ENCODE data around the gene L3MBTL4.
A peak's percentile ranks its signal among the peaks of the same experiment; 100 is the strongest.
"Not testable (repeated sequence)": the region's sequence is repeated elsewhere in the genome, so short reads cannot be mapped to it uniquely, and the experiment has no call there.

The L3MBTL4 gene

GRCh38 chr18:6249170-6249569 is 165.5 kb downstream of the L3MBTL4 start:
- DNase-seq, result peak in 1 of 5 experiments; percentile 31

DNA sequence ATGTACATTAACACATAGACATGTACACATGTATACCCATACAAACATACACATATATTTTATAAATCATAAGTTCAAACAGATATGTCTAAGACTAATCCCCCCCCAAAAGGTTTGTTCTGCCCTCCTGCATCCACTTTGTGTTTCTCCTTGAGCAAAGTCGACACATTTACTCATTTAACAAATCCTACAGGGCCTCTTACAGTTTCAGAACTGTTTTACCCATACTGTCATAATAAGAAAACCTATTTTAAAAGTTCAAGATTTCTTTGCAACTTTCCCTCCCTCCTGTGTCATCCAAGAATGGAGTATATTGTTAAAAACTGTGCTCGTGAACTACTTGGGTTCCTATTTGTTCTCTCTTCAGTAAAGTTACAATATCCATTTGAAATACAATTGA is 166.7 kb downstream of the L3MBTL4 start:
- no peak for DNase-seq

- no peak for DNase-seq
These were observed 172.7 kb downstream of the L3MBTL4 start for GRCh38 chr18:6242004-6242403.

GRCh38 chr18:6239716-6240115 is 175.0 kb downstream of the L3MBTL4 start:
- DNase-seq, result no peak

DNA sequence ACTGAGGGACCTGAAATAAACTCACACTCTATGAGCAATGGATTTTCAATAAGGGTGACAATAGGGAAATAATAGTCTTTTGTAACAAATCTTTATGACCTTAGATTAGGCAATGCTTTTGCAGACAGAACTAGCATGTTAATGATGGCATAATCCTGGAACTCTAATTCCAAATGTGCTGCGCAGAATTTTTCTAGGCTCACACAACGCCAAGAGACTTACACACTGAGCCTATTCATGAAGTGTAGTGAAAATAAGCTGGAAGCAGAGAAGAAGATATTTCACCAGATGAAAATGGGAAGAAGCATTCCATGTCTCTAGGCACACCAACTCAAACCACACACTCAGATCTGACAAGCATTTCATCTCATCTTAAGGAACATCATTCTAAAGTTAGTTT is 178.5 kb downstream of the L3MBTL4 start:
- no peak for DNase-seq

DNA sequence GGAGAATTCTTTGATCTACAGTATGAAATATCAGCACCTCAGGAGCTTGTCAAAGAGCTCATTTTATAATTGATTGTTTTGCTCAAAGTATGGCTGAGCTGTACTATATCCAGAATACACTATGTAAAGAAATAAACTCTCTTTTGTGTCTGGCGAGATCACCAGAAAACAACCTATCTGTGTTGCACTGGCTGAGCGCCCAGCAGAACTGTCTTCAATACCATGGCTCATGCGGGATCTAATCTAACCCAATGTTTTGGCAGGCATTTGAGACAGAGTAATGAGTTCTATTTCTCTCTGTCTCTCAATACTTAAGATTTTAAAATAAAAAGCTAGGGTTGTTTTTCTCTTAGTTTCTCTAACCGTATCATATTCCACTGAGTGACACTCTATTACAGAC is 192.4 kb downstream of the L3MBTL4 start:
- DNase-seq, result no peak

DNA sequence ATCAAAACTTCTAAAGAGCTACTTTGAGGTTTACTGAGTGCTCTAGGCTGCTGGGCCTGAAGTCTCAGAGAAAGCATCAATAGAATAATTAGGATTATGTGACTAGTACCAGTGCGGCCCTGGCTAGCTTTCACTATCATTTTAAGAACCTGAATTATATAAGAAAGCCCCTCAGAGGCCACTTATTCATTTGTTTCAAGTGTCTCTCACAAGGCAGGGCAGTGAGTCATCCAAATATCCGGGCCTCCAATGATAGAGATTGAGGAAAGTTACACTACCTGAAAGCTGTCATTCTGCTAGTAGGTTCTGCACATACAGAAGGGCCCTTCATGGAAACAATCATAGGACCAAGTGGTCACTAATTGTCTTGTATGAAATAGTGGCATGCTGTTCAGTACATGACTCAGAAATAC is 193.1 kb downstream of the L3MBTL4 start:
- no peak for DNase-seq

DNA sequence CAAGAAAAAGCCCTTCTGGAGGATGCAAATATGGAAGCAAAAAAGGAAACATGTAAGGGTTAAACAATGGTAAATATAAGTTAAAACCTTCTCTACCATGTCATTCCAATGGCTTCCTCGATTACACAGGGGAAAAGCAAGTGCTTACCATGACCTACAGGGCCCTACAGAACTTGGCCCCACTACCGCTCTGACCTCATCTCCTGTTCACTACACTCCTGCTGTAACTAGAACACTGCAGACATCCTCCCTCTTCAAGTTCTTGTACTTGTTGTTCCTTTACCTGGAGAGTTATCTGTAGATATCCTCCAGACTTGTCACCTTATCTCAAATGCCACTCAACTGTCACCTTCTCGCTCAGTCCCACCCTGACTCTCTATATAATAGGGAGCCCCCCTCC is 194.6 kb downstream of the L3MBTL4 start:
- DNase-seq, result no peak

DNA sequence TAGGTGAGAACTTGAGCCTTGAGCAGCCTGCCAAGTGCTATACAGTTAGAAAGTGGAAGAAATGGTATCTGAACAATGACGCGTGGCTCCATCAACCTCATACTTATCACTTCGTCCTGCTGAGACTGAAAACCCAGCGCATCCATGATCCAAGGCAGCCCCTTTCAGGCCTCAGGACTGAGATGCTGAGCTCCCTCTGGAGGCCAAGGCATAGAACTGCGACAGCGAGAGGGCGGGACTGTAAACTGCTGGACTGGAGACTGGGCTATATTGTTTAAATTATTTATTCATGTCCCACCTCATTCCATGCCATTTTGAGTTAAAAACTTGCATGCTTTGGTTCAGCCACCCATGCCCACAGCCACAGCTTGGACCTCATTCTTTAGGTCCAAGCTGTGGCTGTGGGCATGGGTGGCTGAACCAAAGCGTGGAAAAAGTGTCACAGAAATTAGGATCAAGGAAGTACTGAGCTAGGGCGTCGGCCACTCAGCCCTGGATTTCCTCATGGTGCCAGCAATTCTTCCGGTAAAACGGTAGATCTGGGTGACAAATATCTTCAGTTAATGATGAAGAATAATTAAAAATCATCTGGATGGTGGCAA is 195.5 kb downstream of the L3MBTL4 start:
- DNase-seq, result peak in 1 of 5 experiments; percentile 31

DNA sequence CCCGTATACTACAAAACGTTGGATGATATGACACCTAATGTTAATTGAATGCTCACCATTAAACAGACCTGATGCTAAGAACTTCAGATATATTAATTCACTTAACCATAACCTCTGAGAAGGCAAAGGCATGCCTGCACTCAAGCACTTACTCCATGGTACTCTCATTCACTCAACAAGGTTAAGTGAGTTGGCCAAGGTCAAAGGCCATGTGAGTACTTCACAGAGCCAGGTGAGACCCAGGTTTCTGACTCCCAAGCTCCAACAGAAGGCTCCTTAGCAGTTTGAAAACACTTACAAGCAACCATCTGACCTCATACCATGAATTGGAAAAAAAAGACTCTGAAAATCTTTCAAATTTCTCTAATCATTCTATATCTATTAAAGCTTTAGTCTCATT is 198.8 kb downstream of the L3MBTL4 start:
- DNase-seq, result no peak

DNA sequence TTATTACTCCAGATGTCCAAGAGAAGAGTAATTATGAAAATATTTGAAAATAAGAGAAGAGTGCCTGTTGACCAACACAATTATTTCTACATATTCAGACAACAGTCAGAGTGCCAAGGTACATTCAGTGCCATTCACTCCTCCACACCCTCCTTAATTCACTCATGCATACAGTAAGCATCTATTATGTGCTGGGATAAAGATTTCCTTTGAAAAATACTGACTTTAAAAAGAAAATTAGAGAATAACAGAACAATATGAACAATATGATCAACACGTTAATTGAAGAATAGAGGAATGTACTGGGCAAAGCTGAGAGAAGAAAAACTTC is 203.6 kb downstream of the L3MBTL4 start:
- no peak for DNase-seq

GRCh38 chr18:6210349-6211173 is 204.2 kb downstream of the L3MBTL4 start:
- DNase-seq, result no peak

DNA sequence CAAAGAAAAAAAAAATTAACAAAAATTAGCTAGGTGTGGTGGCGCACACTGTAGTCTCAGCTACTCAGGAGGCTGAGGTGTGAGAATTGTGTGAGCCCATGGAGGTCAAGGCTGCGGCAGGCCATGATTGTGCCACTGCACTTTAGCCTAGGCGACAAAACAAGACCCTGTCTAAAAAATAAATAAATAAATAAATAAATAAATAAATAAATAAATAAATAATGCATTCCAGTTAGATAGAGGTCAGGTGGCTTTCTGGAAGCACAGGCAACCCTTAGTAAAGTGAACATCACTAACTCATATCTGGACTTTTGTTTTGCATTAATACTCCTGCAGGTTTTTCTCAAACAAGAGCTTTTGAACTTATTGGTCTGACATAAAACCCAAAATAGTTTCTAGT is 206.8 kb downstream of the L3MBTL4 start:
- no peak for DNase-seq

GRCh38 chr18:6207116-6207515 is 207.6 kb downstream of the L3MBTL4 start:
- DNase-seq, result no peak

GRCh38 chr18:6205706-6206105 is 209.0 kb downstream of the L3MBTL4 start:
- DNase-seq, result no peak

- DNase-seq, result no peak
These were observed 210.2 kb downstream of the L3MBTL4 start for GRCh38 chr18:6204476-6204875.

GRCh38 chr18:6203791-6204190 is 210.9 kb downstream of the L3MBTL4 start:
- no peak for DNase-seq

DNA sequence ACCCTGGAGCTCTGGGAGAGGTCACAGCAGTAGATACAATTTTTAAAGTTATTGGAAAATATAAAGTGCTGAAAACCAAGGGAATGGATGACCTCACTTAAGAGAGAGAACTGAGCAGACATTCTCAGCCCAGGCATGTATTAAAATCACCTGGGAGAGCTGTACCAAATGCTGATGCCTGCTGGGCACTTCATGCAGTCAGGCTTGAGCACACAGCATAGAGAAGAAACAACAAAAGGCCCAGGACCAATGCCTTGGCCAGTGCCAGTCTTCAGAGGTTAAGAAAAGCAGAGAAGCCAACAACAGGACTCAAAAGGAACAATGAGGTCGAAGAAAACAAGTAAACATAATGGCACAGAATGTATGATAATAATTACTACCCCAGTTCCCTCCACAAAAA is 211.8 kb downstream of the L3MBTL4 start:
- DNase-seq, result no peak

- no peak for DNase-seq
These were observed 214.4 kb downstream of the L3MBTL4 start for GRCh38 chr18:6200204-6200774.

GRCh38 chr18:6199777-6200176 is 214.9 kb downstream of the L3MBTL4 start:
- no peak for DNase-seq

DNA sequence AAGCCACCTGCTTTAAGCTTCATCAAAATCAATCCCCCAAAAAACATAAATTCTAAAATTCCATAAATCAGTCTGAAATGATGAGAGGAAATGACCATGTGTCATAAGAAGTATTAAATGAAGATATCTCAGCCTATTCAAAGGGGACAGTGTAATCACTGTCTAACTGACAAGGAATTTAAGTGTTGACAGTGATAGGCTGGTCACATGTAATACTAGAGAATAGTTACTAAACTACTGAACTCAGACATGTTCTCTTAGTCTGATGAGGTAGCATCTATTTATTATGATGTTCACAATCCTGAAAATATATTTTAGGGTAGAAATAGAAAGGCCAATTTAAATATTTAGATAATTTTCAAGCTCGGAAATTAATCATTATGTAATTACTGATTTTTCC is 216.1 kb downstream of the L3MBTL4 start:
- DNase-seq, result no peak

- no peak for DNase-seq
These were observed 220.1 kb downstream of the L3MBTL4 start for GRCh38 chr18:6194640-6195039.

DNA sequence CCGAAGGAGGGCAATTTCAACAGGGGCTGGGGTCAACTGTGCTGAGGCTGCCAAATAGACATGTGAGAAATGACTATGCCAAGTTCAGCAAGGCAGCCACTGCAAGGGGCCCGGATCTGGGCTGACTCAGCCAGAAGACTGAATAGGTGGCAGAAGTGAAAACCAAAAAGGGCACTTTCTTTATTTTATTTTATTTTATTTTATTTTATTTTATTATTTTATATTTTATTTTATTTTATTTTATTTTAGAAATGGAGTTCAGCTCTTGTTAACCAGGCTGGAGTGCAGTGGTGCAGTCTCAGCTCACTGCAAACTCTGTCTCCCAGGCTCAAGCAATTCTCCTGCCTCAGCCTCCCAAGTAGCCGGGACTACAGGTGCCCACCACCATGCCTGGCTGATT is 228.9 kb downstream of the L3MBTL4 start:
- not testable (repeated sequence) for DNase-seq
